K562 (cell line): ENCODE data around the gene TGFA. TPM values are rescaled to one million over a fixed set of nuclear protein-coding genes. Genes with fewer than 3 reads are reported as not detected.

Experiments used
- ASH1L ChIP-seq: fragments of 450-650 bp; IDR thresholded peaks from 2 replicates; pipeline ENCODE4 v1.6.1; 2018; ENCODE audit warnings: borderline replicate concordance, mild to moderate bottlenecking, low read depth; ENCODE audit not compliant: partially characterized antibody
- ATF3 ChIP-seq, 2 experiments: fragments of 450-650 bp in 1 of 2; sonication (generic) in 1 of 2; formaldehyde crosslinking in 1 of 2; IDR thresholded peaks in 1 of 2; conservative IDR thresholded peaks in 1 of 2; 2 replicates each; pipeline versions ENCODE4 v1.6.1 to v1.8.1; 2016 to 2023; ENCODE audit warnings: mild to moderate bottlenecking in 2 of 2, moderate library complexity in 2 of 2, inconsistent platforms in 1 of 2, missing genetic modification reagents in 1 of 2
- BRD4 ChIP-seq: fragments of 200-600 bp; sonication (generic); IDR thresholded peaks from 2 replicates; pipeline ENCODE4 v1.6.1; 2017; ENCODE audit warnings: inconsistent platforms
- C11orf30 ChIP-seq: fragments of 450-650 bp; IDR thresholded peaks from 2 replicates; pipeline ENCODE4 v1.6.1; 2016; ENCODE audit warnings: low read depth, mild to moderate bottlenecking
- CTBP1 ChIP-seq: fragments of 450-650 bp; IDR thresholded peaks from 2 replicates; pipeline ENCODE4 v1.6.1; 2016; ENCODE audit warnings: borderline replicate concordance
- ETS2 ChIP-seq: IDR thresholded peaks from 2 replicates; pipeline ENCODE4 v1.6.1; 2016; ENCODE audit warnings: borderline replicate concordance, missing genetic modification characterization, mild to moderate bottlenecking, moderate library complexity, missing compliant biosample characterization; ENCODE audit not compliant: poor library complexity, severe bottlenecking
- FOXK1 ChIP-seq: sonication (generic); formaldehyde crosslinking; IDR thresholded peaks from 2 replicates; pipeline ENCODE4 v1.8.0; 2022; ENCODE audit warnings: missing genetic modification reagents, mild to moderate bottlenecking, borderline replicate concordance
- IFI16 ChIP-seq: fragments of 250-450 bp; sonication (Bioruptor Pico); IDR thresholded peaks from 2 replicates; pipeline ENCODE4 v2.1.2; 2022; ENCODE audit warnings: mild to moderate bottlenecking, inconsistent platforms
- KLF16 ChIP-seq: IDR thresholded peaks from 2 replicates; pipeline ENCODE4 v1.6.1; 2016; ENCODE audit warnings: antibody characterized with exemption
- NFE2 ChIP-seq: IDR thresholded peaks from 2 replicates; pipeline ENCODE4 v1.6.1; 2014; ENCODE audit warnings: antibody characterized with exemption, low read depth
- NFIC ChIP-seq: fragments of 450-650 bp; IDR thresholded peaks from 2 replicates; pipeline ENCODE4 v1.6.1; 2017; ENCODE audit warnings: mild to moderate bottlenecking, inconsistent platforms
- NFIX ChIP-seq: fragments of 250-450 bp; sonication (Bioruptor Pico); IDR thresholded peaks from 2 replicates; pipeline ENCODE4 v1.4.0; 2020; ENCODE audit warnings: low read depth, mild to moderate bottlenecking, moderate library complexity
- POLR2B ChIP-seq: fragments of 450-650 bp; IDR thresholded peaks from 2 replicates; pipeline ENCODE4 v1.6.1; 2018; ENCODE audit warnings: low read depth; ENCODE audit not compliant: partially characterized antibody
- PTBP1 ChIP-seq: fragments of 200-400 bp; formaldehyde crosslinking; IDR thresholded peaks from 2 replicates; pipeline ENCODE4 v1.6.1; 2017; ENCODE audit warnings: low read depth, low read length
- RBM17 ChIP-seq: fragments of 200-400 bp; formaldehyde crosslinking; IDR thresholded peaks from 2 replicates; pipeline ENCODE4 v1.6.1; 2017; ENCODE audit warnings: low read depth, mild to moderate bottlenecking, low read length, borderline replicate concordance
- SMAD1 ChIP-seq: fragments of 150-350 bp; IDR thresholded peaks from 2 replicates; pipeline ENCODE4 v1.6.1; 2014; ENCODE audit warnings: low read length, low read depth; ENCODE audit not compliant: partially characterized antibody
- SPI1 ChIP-seq: IDR thresholded peaks from 2 replicates; pipeline ENCODE4 v1.6.1; 2011; ENCODE audit warnings: low read depth, low read length, control low read depth, borderline replicate concordance
- SRSF7 ChIP-seq: fragments of 200-400 bp; formaldehyde crosslinking; optimal IDR thresholded peaks from 2 replicates; pipeline ENCODE3; 2017; ENCODE audit warnings: mild to moderate bottlenecking, low read depth, low read length
- ZBTB49 ChIP-seq: sonication (generic); formaldehyde crosslinking; IDR thresholded peaks from 2 replicates; pipeline ENCODE4 v1.8.0; 2022; ENCODE audit warnings: missing genetic modification reagents, mild to moderate bottlenecking, borderline replicate concordance
- ZNF121 ChIP-seq: sonication (generic); formaldehyde crosslinking; conservative IDR thresholded peaks from 2 replicates; pipeline ENCODE4 v1.8.0; 2022; ENCODE audit warnings: missing genetic modification reagents
- ZNF583 ChIP-seq: fragments of 250-450 bp; sonication (Bioruptor Pico); IDR thresholded peaks from 2 replicates; pipeline ENCODE4 v1.4.0; 2020
- ZZZ3 ChIP-seq: fragments of 450-650 bp; IDR thresholded peaks from 2 replicates; pipeline ENCODE4 v1.6.1; 2016; ENCODE audit warnings: antibody characterized with exemption, mild to moderate bottlenecking, moderate library complexity
- polyA plus RNA-seq, 8 experiments: library from polyadenylated mRNA; depleted of rRNA in 4 of 8; stranded (reverse) in 5 of 8; unstranded in 3 of 8; fragments of >200 nt; fragmentation: Nextera tagmentation in 2 of 8; fragmentation: Illumina TruSeq in 1 of 8; extraction: Ambion mirVana in 2 of 8; extraction: Trizol in 1 of 8; gene quantifications; 2 replicates each; pipeline versions ENCODE4 v1.2.1 to v1.2.3, GENCODE V29; 2011 to 2014; ENCODE audit warnings: inconsistent platforms in 1 of 8, missing spikeins in 1 of 8
- total RNA-seq, 7 experiments: library from RNA; depleted of rRNA in 6 of 7; stranded (reverse); fragments of >200 nt in 6 of 7; fragmentation: Illumina TruSeq in 2 of 7; extraction: Trizol in 2 of 7; gene quantifications; 2 replicates each; pipeline versions ENCODE4 v1.2.1 to v1.2.3, GENCODE V29; 2011 to 2021; ENCODE audit warnings: low replicate concordance in 1 of 7
- TF ChIP-seq, protein P1 (sequence below): sonication (generic); formaldehyde crosslinking; IDR thresholded peaks from 2 replicates; pipeline ENCODE4 v1.8.0; 2022; ENCODE audit warnings: missing genetic modification reagents, mild to moderate bottlenecking, borderline replicate concordance
- TF ChIP-seq, protein P2 (sequence below): sonication (generic); formaldehyde crosslinking; IDR thresholded peaks from 2 replicates; pipeline ENCODE4 v1.8.0; 2023; ENCODE audit warnings: mild to moderate bottlenecking, missing genetic modification reagents

TGFA gene
- total and polyA plus RNA-seq, 9 of the 15 experiments (the other 6 are each of a cell fraction or from before 2014, with no cell fraction given): not detected

GRCh38 chr2:70403267-70404053 lies 150.2 kb downstream of the TGFA start (continued):
- TF ChIP-seq ZBTB49 (CRISPR knock-in tag) (no peak), FOXK1 (no peak), IFI16 (CRISPR knock-in tag) (no peak), PTBP1 (no peak), ETS2 (no peak), C11orf30 (peak; percentile 87), BRD4 (no peak), KLF16 (no peak), NFIC (peak; percentile 97), SMAD1 (no peak), SPI1 (no peak), POLR2B (no peak), ATF3 (IDR thresholded peaks at IDR 0.05) (peak; percentile 30; the same call in 1 of the 2 replicates), ATF3 (CRISPR knock-in tag; conservative IDR thresholded peaks at IDR 0.05) (no peak), ASH1L (no peak), SRSF7 (no peak), NFE2 (peak; percentile 86), ZNF583 (CRISPR knock-in tag) (0 out of 2 replicates have a peak, but pooled peaks have one; percentile 20), ZZZ3 (no peak), ZNF121 (CRISPR knock-in tag) (no peak), NFIX (CRISPR knock-in tag) (peak; percentile 68), RBM17 (no peak), CTBP1 (0 out of 2 replicates have a peak, but pooled peaks have one; percentile 36)
- TF ChIP-seq, protein P1, sequence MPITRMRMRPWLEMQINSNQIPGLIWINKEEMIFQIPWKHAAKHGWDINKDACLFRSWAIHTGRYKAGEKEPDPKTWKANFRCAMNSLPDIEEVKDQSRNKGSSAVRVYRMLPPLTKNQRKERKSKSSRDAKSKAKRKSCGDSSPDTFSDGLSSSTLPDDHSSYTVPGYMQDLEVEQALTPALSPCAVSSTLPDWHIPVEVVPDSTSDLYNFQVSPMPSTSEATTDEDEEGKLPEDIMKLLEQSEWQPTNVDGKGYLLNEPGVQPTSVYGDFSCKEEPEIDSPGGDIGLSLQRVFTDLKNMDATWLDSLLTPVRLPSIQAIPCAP (CRISPR knock-in tag): no peak
- TF ChIP-seq, protein P2, sequence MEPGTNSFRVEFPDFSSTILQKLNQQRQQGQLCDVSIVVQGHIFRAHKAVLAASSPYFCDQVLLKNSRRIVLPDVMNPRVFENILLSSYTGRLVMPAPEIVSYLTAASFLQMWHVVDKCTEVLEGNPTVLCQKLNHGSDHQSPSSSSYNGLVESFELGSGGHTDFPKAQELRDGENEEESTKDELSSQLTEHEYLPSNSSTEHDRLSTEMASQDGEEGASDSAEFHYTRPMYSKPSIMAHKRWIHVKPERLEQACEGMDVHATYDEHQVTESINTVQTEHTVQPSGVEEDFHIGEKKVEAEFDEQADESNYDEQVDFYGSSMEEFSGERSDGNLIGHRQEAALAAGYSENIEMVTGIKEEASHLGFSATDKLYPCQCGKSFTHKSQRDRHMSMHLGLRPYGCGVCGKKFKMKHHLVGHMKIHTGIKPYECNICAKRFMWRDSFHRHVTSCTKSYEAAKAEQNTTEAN (CRISPR knock-in tag): no peak
